Measurements from ENCODE around the gene BCAT1. TPM values are rescaled to one million over a fixed set of nuclear protein-coding genes. Genes with fewer than 3 reads are reported as not detected.

The BCAT1 gene
- total RNA-seq, 1 experiment from 2014 or later: 0.74 TPM

GRCh38 chr12:24776861-24777260 lies 172.0 kb downstream of the BCAT1 start:
- H3K9me3 ChIP-seq (ENCODE audit: control insufficient read depth in 1 of 2, insufficient read depth in 1 of 2, low read depth in 1 of 2, low read length in 2 of 2): no peaks in the 10 kb centered on the region
- intact Hi-C loops (cut with micrococcal nuclease): no loop called here
- no peak overlapping the region for H2AFZ ChIP-seq (ENCODE audit: low read depth, low read length, poor library complexity, severe bottlenecking)
- ATAC-seq (no peak), DNase-seq (ENCODE audit: low read depth, low spot score) (no peak)
- no peak overlapping the region for H3K9ac ChIP-seq (ENCODE audit: low read length)
- ChIA-PET POLR2A (no interaction called here), RAD21 (ENCODE audit: low non-redundant PET in 1 of 2, low total read pairs in 2 of 2, uncharacterized antibody in 2 of 2, unreplicated experiment in 2 of 2) (no interaction called here), CTCF (no interaction called here)
- H3K36me3 ChIP-seq (ENCODE audit: control insufficient read depth in 1 of 2, insufficient read depth in 2 of 2, low read length in 2 of 2): no peaks in the 10 kb centered on the region
- H3K79me2 ChIP-seq (ENCODE audit: insufficient read depth, low read length): no peaks in the 10 kb centered on the region
- BruUV-seq (replicated peaks): no TSS peak
- H3K4me3 ChIP-seq (replicated peaks in 1 of 2; ENCODE audit: low read depth in 1 of 2, low read length in 2 of 2): no peak overlapping the region
- H3K27me3 ChIP-seq (ENCODE audit: insufficient read depth, low read length): no peaks in the 10 kb centered on the region
- no peaks in the 10 kb centered on the region for H4K20me1 ChIP-seq (ENCODE audit: insufficient read depth)
- H3K27ac ChIP-seq (ENCODE audit: low read depth, low read length): no peak overlapping the region
- no peaks in the 10 kb centered on the region for H3K4me1 ChIP-seq (ENCODE audit: control insufficient read depth in 1 of 2, insufficient read depth in 2 of 2, low read length in 2 of 2)
- TF ChIP-seq CBX3 (IDR thresholded peaks at IDR 0.05; ENCODE audit: low read depth) (no peak), ELF1 (IDR thresholded peaks at IDR 0.05; ENCODE audit: borderline replicate concordance, low read depth) (no peak), EGR1 (IDR thresholded peaks at IDR 0.05; ENCODE audit: low read depth) (no peak), SRF (IDR thresholded peaks at IDR 0.05; ENCODE audit: low read depth) (no peak), MAX (IDR thresholded peaks at IDR 0.05) (no peak), POLR2A (IDR thresholded peaks at IDR 0.05; ENCODE audit: borderline replicate concordance, extremely low read depth, insufficient read depth, insufficient read length) (no peak), CEBPB (IDR thresholded peaks at IDR 0.05; ENCODE audit: low read depth) (no peak), SIN3A (IDR thresholded peaks at IDR 0.05; ENCODE audit: low read depth) (no peak), ATF3 (IDR thresholded peaks at IDR 0.05) (no peak), TCF7L2 (IDR thresholded peaks at IDR 0.05; ENCODE audit: borderline replicate concordance, extremely low read depth, insufficient read depth, insufficient read length) (no peak), EZH2 (IDR thresholded peaks at IDR 0.05) (no peak), POLR2AphosphoS5 (IDR thresholded peaks at IDR 0.05; ENCODE audit: low read depth, low read length) (no peak), YY1 (IDR thresholded peaks at IDR 0.05; ENCODE audit: extremely low read depth, insufficient replicate concordance, low read depth, low read length) (no peak), ZBTB33 (IDR thresholded peaks at IDR 0.05; ENCODE audit: extremely low read depth, insufficient replicate concordance, low read length) (no peak), CTCF (IDR thresholded peaks at IDR 0.05 in 2 of 3, conservative IDR thresholded peaks at IDR 0.05 in 1 of 3; ENCODE audit: borderline replicate concordance in 1 of 3, insufficient read depth in 1 of 3, low read depth in 2 of 3, low read length in 2 of 3) (no peak), ZFX (IDR thresholded peaks at IDR 0.05) (no peak), RAD21 (IDR thresholded peaks at IDR 0.05; ENCODE audit: low read depth) (no peak), FOSL1 (IDR thresholded peaks at IDR 0.05; ENCODE audit: low read depth) (no peak)
- no peaks in the 10 kb centered on the region for H3K9me2 ChIP-seq (ENCODE audit: insufficient read depth)
- no peak overlapping the region for H3K4me2 ChIP-seq (ENCODE audit: low read length)

All from HCT116 (cell line).